GM21447 (cell line): ENCODE results near the gene GHR.

Experiments used
- ATAC-seq: cut with Tn5 transposase; IDR thresholded peaks from one replicate; pipeline ENCODE4 v1.9.1; 2021; ENCODE audit not compliant: unreplicated experiment

GHR gene

DNA sequence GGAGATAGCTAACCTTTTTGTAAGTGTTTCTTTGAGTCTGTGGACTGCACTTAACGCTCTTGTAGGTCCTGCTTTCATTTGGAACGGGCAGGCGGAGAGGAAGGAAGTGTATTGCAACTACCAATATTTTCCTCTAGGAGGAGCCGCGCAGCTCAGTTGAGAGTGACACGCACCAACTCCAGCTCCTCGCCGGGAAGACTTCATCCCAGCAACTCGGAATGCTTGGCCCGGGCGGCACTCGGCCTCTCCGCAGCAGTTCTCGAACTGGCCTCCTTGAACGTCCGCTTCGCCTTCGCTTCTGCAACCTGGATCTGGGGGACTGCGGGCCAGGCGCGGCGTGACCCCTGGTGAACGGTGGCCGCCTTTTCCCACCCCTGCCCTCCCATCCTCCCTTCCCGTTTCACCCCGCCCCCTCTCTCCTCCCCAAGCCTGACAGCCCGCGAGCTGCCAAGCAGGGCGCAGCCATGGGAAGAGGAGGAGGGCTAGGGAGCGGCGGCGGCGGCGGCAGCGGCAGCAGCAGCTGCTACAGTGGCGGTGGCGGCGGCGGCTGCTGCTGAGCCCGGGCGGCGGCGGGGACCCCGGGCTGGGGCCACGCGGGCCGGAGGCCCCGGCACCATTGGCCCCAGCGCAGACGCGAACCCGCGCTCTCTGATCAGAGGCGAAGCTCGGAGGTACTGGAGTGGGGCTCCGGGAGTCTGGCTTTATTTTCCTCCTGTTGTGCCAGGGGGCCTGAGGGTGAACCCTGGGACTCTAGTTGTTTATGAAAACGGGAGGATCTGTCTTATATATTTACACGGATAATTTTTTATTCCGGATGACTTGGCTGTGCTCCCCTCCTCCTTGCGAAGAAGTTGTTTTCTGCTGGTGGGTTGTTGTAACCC lies at the start of gene GHR:
Gene GHR (plus strand): TSS at position 155 of the 881 bp plus-strand sequence. CDS start 142,436 bp downstream, outside the sequence.
- ATAC-seq, result peak; percentile 85

DNA sequence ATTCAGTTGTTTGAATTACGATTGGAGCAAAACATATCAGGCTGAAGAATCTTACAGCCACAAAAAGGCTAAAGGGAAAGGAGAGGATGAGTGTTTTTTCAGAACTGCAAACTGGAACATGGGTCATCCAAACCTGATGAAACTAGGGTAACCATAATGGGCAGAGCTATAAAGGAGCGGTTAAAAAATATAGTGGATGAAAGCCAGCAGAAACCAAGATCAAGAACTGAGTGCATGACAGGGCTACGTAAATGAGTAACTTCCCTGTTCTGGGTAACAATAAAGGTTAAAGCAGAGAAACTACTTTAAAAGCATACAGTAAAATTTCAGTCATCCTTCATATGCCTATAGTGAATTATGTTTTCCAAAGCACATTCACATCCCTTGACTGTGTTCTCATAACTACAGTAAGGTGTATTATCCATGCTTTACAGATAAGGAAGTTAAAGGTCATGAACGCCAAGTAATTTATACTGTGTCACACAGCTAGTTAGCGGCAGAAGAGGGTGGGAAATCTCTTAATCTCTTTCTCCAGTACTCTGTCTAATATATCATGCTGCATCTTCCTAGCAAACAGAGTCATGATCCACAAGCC lies 48.5 kb upstream of the GHR start:
- no peak for ATAC-seq

DNA sequence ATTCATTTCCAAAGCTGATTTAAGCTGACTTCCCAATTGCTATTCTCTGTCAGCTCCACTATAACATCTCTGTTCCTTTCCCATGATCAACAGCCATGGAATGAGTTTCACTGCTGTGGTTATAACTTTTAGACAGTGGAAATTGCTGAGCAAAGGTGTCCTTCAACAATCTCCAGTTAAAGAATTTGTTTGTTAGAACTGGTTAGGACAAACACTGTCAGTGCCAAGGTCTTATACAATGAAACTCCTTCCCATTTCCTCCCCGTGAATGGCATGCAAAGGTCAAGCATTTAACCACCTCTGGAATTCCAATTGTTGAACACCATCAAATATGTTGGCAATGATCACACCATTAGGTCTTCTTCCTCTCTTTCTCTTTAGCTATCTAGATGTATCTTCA lies 45.7 kb upstream of the GHR start:
- ATAC-seq, result no peak

DNA sequence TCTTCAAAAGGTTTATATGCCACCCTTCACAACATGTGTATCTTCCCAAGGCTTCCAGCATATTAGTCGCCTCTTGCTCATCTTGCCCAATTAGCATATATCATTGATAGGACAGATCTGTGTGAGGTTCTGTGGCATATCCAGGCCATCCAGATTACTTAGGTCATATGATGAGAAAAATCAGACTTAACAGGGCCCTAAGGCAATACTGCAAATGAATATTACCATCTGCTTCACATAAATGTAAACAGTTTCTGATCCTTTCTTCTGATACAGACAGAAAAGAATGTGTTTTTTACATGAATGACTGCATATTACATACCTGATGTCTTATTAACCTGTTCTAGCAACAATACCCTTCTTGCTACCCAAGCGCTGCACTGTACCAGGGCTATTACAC lies 41.3 kb upstream of the GHR start:
- no peak for ATAC-seq

DNA sequence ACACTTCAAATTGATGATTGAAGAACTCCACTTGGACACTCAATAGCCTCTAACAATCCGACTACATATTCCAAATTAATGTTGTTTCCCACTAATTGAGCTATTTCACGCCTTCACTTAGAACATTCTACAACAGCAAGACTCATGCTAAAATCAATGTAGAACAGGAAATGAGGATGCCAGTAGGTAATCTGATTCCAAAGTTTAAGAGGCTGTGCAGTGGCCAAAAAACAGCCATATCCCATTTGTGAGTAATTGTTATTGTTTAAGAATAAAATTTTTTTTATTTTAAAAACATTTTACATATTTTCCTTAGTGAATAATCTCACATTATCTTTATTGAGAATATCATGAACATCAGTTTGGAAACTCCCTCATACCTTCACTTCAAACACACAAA lies 35.7 kb upstream of the GHR start:
- no peak for ATAC-seq

DNA sequence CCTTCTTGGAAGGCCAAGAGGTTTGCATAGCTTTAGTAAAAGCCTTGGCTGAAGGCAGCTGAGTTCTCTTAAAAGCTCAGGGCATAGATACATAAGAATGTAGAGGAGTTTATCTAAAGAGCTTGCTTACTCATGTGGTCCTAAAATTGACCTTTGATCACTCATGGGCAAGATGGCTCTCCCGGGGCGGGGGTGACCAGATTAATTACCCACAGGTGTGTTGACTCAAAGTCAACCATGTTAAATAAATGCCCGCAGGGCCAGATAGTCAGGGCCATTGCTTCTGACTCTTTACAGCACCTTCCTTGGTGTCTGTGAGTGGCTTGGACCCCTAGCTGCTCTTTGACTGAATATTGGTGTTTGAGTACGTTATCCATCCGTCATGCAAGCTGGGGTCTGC lies 33.1 kb upstream of the GHR start:
- ATAC-seq, result no peak

DNA sequence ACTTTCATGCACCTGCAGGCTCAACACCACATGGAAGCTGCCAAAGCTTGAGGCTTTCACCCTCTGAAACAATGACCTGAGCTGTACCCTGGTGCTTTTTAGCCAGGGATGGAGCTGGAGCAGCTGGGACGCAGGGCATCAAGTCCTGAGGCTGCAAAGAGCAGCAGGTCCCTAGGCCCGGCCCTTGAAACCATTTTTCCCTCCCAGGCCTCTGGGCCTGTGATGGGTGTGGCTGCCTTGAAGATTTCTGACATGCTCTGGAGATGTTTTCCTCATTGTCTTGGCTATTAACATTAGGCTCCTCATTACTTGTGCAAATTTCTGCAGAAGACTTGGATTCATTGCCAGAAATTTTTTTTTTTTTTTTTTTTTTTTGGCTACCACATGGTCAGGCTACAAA lies 30.3 kb upstream of the GHR start:
- ATAC-seq, result no peak

DNA sequence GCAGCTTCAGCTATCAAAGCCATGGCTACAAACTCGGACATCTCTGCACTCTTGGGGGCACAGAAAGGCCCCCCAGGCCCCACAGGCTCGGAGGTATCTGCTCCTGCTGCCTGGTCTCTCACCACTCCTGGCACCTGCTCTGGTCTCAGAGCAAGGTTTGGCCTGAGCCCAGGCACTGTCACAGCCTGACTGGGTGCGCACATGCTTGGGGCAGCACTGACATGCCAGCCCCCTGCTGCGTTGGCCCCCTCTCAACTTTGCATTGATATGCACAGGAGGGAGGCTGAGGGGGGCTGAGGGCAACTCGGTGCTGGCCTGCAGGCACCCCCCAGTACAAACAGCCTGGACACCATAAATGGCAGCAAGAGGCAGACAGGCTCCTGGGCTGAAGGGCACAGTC lies 27.1 kb upstream of the GHR start:
- ATAC-seq, result no peak

DNA sequence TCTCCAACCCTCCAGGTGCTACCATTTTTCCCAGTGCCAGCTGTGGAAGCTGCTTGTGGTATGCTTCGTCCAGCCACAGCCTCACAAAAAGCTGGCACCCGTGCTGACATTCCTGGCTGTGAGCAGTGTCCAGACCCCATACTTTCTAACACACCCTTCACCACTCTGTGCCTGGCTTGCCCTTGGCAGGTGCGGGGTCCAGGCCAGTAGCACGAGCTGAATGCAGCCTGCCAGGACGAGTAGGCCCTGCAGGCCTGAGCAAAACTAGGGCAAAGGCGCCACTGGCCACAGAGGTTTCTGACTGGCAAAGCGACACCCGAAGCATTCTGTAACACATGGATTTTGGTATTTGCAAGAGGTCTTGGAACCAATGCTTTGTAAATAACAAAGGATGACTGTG lies 26.0 kb upstream of the GHR start:
- ATAC-seq, result no peak

DNA sequence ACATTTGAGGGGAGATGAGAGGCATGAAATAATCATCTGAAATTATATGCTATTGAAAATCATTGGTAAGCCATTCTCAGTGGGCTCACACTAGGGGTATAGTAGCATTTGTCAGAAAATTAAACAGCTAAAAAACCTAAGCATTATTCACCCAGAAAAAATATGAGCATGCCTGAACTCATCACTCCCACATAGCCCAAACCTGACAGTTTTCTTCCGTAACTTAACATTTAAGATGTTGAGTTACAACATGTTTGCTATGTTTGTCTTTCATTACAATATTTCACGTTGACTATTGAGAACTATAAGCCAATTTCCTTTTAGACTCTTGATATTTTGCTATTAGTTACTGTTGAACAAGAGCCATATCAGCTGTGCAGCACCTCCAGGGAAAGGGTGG lies 23.5 kb upstream of the GHR start:
- ATAC-seq, result no peak

DNA sequence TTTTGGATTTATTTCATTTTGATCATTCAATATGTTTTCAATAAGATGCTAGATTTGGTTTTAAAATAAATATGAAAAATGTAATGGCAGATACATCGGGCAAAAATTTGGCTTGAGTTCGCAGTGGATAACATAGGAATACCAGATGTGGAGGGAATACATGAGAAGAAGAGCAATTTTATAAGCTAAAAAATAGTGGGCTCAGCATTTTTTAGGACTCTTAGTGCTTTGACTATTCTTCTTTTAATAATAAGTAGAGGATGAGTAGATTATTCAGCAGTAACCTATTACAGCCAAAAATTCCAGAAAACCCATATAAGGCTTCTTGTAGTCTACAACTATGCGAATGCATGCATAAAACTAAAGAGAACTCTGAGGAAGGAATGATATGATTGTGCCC lies 22.8 kb upstream of the GHR start:
- ATAC-seq, result no peak

DNA sequence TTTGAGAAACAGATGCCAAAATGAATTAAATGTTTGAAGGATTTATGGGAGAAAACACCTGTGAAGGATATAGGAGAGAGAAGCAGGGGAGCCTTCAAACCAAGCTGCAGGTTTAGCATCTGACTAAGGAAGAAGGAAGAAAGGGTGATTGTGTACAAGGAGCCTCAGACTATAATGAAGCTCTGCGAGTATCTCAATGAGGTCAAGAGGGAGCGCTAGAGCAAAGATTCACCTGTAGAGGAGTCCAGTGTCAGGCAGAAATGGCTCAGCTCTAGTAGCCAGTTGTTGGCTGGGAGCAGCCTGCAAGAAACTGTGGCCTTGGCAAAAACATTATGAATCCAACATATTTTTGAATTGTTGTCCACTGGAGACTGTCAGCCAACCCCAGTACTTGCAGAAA lies 20.0 kb upstream of the GHR start:
- no peak for ATAC-seq

DNA sequence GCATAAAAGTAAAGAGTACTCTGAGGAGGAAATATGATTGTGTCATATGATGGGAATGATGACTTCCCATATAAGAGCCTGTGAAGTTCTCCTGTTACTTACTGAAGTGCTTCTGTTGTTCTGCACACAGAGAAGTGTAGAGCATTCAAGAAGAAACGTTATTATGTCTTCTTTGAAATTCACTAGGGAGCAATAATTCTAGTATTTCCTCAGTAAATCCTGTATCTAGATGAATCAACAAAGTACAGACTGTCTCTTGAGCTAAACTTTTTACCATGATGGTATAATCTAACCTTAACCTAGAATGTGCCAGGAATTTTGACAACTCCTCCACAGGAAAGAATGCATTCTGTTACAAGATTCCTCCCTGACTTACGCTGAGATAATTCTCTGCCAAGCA lies 18.9 kb upstream of the GHR start:
- ATAC-seq, result no peak

DNA sequence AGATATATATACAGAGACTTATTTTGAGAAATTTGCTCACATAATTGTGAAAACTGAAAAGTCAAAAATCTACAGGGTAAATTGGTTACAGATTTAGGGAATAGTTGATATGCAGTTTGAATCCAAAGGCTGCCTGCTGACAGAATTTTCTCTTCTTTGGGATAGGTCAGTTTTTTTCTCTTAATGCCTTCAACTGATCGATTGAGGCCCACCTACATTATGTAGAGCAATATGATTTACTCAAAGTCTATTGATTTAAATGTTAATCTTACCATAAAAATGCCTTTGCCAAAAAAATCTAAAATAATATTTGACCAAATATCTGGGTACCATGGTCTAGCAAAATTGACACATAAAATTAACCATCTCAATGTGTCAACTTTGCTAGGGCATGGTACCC lies 3.9 kb upstream of the GHR start:
- ATAC-seq, result no peak

DNA sequence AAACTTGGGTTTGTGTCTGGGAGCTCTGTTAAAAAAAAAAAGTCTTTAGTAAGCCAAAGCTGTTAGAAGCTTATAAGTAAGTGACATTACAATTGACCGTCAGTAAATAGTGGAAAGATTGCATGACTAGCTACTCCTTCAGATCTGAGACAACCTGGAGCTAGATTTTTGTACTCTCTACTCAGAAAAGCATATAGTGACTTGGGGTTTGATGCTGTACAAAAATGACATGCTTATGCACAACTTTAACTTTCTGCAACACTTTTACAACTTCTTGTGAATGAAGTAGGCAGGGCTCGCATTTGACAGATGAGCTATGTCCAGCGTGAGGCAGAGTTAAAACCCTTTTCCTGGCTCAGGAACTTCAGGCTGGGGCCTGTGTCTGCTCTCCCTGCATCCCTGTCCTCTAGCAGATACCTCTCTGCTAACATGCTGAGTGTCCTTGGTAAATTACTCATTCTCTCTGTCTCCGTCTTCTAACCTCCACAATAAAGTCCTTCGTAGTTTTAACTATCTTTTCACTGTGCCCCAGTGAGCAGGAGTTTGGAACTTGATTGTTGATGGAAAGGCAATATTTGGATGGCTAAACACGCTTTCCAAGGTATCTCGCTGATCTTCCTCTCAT lies 471 bp upstream of the GHR start:
- no peak for ATAC-seq

DNA sequence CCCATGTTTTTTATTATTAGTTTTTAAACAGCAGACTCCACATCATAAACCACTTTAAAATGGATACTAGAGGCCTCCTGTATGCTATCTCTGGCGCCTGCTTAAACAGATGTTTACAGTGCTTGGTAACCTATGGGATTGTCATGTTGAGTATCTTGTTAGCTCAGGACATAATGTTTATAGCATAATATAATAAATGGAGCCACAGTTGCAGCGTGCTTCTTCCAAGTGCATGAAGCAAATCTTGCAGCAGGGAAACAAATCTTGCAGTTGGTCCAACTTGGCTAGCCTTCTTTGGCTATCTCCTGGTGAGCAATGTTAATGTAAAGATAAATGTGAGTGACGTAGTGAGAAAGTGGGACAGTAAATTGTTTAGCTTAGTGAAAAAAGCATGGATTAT lies 2.8 kb downstream of the GHR start:
- no peak for ATAC-seq

DNA sequence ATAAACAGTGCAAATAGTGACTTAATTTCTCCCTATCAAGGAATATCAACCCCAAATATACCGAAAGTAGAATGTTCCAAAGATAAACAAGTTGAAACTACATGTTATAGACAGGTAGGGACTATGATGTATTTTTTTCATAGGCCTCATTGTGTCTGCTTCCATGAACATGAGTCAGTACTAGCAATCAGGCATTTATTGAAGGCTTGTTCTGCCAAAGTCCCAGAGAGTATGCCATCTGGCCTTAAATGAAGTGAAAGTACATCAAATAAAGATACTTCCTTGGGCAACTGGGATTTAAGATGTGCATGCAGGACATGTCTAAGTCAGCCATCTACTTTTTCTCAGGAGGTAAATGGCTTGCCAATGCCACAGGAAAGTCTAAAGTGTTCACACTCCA lies 6.5 kb downstream of the GHR start:
- ATAC-seq, result no peak

DNA sequence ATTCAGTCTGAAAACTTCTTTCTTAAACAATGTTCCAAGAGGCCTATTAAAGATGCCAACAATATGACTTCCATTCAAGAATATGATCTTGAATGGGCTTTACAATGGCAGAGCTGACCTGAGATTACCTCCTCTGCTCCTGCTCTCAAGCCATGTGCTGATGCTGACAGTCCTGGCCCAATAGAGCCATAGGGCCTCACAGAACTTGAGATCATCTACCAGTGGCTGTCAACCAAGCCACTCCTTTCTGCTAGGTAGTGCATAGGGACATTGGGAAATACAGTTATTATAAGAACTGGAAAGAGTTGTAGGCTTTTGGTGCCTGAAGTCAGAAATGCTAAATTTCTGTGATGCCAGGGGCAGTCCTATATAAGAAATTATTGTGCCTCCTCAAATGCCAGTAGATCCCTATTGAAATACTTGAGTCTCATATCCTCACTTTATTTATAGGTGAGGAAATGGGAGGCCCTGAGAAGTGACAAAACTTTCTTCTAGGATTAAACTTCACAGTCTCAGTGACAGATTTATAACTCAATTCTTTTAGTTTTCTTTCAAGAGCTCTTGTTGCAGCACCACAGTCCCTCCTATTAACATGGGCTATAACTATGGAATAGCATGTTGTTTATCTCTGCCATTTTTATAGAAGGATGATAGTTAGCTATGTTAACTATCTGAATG lies 10.9 kb downstream of the GHR start:
- no peak for ATAC-seq

DNA sequence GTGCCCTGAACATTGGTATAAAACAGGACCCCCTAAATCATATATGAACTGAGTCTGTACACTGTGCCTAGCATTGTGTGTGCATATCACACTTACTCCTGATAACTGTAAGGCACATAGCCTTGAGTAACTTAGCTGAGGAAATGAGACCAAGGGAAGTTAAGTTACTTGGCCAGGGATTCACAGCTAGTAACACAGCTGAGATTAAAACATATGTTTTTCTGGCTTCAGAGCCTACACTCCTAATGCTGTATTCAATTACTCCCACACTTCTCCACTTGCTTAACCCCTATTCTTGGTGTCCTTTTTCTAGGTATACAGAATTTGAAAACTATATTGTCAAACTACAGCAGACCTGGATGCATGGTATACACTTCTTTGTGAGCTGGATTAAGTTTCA lies 12.8 kb downstream of the GHR start:
- ATAC-seq, result no peak

DNA sequence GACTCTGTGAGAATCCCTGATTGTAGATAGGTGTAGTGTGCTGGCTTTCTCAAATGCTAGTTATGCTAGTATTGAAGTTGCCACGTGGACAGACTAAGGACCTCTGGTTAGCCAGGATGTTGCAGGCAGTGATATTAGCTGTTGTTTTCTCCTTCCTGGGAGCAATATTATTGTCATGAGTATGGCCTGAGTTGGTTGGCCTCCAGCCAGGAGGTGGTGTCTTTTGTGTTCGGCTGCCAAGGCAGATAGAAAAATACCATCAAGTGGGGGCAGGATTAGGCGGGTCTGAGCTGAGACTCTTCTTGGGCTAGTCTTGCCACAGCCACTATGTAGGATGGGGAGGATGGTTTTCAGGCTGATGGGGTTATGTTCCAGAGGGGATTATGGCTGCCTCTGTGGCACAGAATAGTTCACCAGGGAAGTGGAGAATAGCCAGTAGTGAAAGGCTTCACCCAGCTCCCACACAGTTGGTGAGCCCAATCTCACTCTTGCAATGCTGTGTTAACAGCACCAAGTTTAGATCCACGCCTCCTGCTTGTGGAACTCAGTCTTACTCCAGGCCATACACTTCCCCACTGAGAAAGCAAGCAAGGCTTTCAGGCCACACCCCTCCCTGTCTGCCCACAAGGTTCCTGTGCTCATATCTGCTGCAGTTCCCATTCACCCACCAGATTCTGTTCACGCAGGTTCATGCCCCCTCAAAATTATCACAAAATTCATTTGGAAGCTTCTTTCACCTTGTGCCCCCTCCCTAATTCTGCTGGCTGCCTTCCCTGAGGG lies 31.2 kb downstream of the GHR start:
- no peak for ATAC-seq

DNA sequence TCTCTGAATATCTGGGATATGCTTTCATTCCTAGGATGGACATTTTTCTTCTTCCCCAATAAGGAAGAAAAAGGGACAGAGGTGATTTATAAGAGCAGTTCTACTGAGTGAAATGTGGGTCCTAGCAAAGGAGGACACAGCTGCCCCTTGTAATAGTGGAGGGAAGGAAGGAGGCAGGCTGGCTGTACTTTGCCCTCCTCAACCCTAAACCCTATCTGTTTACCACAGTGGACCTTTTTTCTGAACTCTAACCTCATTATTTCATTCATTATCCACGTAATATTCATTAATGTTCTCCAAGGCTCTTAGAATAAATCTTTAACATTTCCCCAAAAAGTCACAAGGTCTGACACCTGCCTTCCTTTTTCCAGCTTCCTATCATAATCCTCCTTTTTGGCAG lies 37.8 kb downstream of the GHR start:
- ATAC-seq, result no peak
